Esophagus squamous epithelium (tissue), 5 donors: ENCODE results near the gene MYD88. TPM values are rescaled to one million over a fixed set of nuclear protein-coding genes. Genes with fewer than 3 reads are reported as not detected.

Source experiments
- DNase-seq: peaks from one replicate; lab custom pipeline; 2025; lab: John Stamatoyannopoulos, UW
- H3K27ac ChIP-seq, 4 donors: fragments of 200-600 bp; sonication (generic); one replicate each; pipeline ENCODE4 v1.5.1; 2016 to 2019; ENCODE audit warnings: mild to moderate bottlenecking in 1 of 4
- H3K27me3 ChIP-seq, 4 donors: fragments of 200-600 bp; sonication (generic); 1 replicate in 3 of 4; 2 replicates in 1 of 4; pipeline versions ENCODE4 v1.5.1 to v1.6.0; 2017 to 2021; ENCODE audit warnings: antibody characterized with exemption in 1 of 4
- H3K36me3 ChIP-seq, 3 donors: fragments of 200-600 bp; sonication (generic); one replicate each; pipeline ENCODE4 v1.5.1; 2016 to 2019
- H3K4me1 ChIP-seq, 3 donors: fragments of 200-600 bp; sonication (generic); one replicate each; pipeline ENCODE4 v1.5.1; 2017 to 2019
- H3K4me3 ChIP-seq, 4 donors: fragments of 200-600 bp; sonication (generic); 1 replicate in 3 of 4; 2 replicates in 1 of 4; pipeline ENCODE4 v1.5.1; 2016 to 2019; ENCODE audit warnings: mild to moderate bottlenecking in 2 of 4, moderate library complexity in 1 of 4
- H3K9me3 ChIP-seq, 3 donors: fragments of 200-600 bp; sonication (generic); one replicate each; pipeline ENCODE4 v1.5.1; 2016 to 2019
- CTCF ChIP-seq, 6 experiments: fragments of 450-650 bp in 4 of 6; fragments of 200-600 bp in 2 of 6; sonication (generic) in 2 of 6; IDR thresholded peaks; one replicate each; pipeline ENCODE4 v1.5.1; 2016 to 2019; ENCODE audit warnings: antibody characterized with exemption in 6 of 6, mild to moderate bottlenecking in 4 of 6, moderate library complexity in 4 of 6
- POLR2A ChIP-seq, 4 donors: fragments of 450-650 bp; IDR thresholded peaks; one replicate each; pipeline ENCODE4 v1.6.1; 2017; ENCODE audit warnings: antibody characterized with exemption in 4 of 4, mild to moderate bottlenecking in 4 of 4, moderate library complexity in 3 of 4
- WGBS, 2 donors: methylation state at CpG; one replicate each; pipeline ENCODE4 v1.1.5; 2018; 5-methylcytosine and 5-hydroxymethylcytosine counted together
- intact Hi-C: fragments of 100-400 bp; cut with DNase I; formaldehyde crosslinking; loops from one replicate; pipeline ENCODE4 v1.15.0; 2022
- total RNA-seq, 4 donors: library from RNA; depleted of rRNA; stranded (reverse); fragments of >200 nt; gene quantifications; one replicate each; pipeline ENCODE4 v1.1.0, GENCODE V29; 2016
- donor health status: DM: yes; HTN: yes; CAD: no.

Gene MYD88
- total RNA-seq, 4 donors from 2014 or later, result 42.5 to 77.1 (median 60.2) TPM

DNA sequence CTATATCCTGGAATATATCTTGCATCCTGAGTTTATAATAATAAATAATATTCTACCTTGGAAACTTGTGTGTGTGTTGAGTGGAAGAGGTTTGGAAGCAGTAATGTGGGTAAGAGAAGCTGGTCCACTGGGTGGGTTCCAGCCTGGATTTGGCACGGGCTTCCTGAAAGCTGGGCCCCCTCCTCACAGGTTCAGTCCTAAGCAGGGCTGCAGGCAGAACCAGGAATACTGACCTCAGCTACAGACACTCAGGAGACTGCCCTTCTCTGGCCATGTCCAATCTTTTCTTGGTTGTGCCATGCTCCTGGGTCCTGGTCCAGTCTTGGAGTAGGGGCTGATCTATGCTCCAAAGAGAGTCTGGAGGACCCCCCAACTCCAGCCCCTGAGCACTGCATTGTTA, 4.5 kb downstream of the MYD88 start:
- Histone ChIP-seq H3K36me3 (peaks cover 0 to 28% (median 0%) of the 10 kb centered on the region in 3 donors), H3K4me3 (no peak overlapping the region), H3K4me1 (peaks cover 13 to 39% (median 15%) of the 10 kb centered on the region in 3 donors), H3K27ac (no peak overlapping the region), H3K27me3 (no peaks in the 10 kb centered on the region), H3K9me3 (peaks cover 0 to 3% (median 0%) of the 10 kb centered on the region in 3 donors)
- TF ChIP-seq POLR2A (IDR thresholded peaks at IDR 0.05) (no peak), CTCF (IDR thresholded peaks at IDR 0.05) (no peak)
- WGBS, 2 donors, result 73 to 82% methylated on average over 1 of the region's 1 CpG
- intact Hi-C loops, result no loop called here
- DNase-seq, result no peak

- WGBS, 2 donors, result 51 to 90% methylated on average over 2 to 3 of the region's 3 CpGs
- H3K36me3 ChIP-seq, result peaks cover 0 to 28% (median 0%) of the 10 kb centered on the region in 3 donors
- no peak for DNase-seq
Observed at GRCh38 chr3:38143511-38143910, 5.0 kb downstream of the MYD88 start.

DNA sequence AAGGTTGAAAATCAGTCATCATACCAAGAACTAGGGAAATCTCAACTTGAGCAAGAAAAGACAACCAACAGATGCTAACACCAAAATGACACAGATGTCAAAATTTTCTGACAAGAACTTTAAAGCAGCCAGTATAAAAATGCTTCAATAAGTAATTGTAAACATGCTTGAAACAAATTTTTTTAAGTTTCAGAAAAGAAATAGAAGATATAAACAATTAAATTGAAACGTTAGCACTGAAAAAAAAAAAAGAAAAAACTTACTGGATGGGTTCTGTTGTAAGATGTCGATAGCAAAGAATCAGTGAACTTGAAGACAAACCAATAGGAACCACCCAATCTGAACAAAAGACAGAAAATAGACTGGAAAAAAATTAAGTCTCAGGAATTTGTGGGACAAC, 8.0 kb downstream of the MYD88 start:
- Histone ChIP-seq H3K27ac (no peak overlapping the region), H3K4me1 (peaks cover 0 to 27% (median 0%) of the 10 kb centered on the region in 3 donors), H3K9me3 (peaks cover 0 to 3% (median 0%) of the 10 kb centered on the region in 3 donors), H3K27me3 (no peaks in the 10 kb centered on the region), H3K36me3 (peaks cover 0 to 13% (median 0%) of the 10 kb centered on the region in 3 donors), H3K4me3 (no peak overlapping the region)
- intact Hi-C loops, result no loop called here
- DNase-seq, result no peak
- TF ChIP-seq POLR2A (IDR thresholded peaks at IDR 0.05) (no peak), CTCF (IDR thresholded peaks at IDR 0.05) (no peak)
- 81 to 90% methylated on average over 2 of the region's 2 CpGs for WGBS, 2 donors

More at GRCh38 chr3:38143511-38143910, 5.0 kb downstream of the MYD88 start:
- Histone ChIP-seq H3K4me3 (no peak overlapping the region), H3K4me1 (peaks cover 10 to 39% (median 13%) of the 10 kb centered on the region in 3 donors), H3K27ac (no peak overlapping the region), H3K9me3 (peaks cover 0 to 3% (median 0%) of the 10 kb centered on the region in 3 donors), H3K27me3 (no peaks in the 10 kb centered on the region)
- intact Hi-C loops, result no loop called here
- no peak for TF ChIP-seq POLR2A (IDR thresholded peaks at IDR 0.05)
- no peak for TF ChIP-seq CTCF (IDR thresholded peaks at IDR 0.05)

GRCh38 chr3:38147421-38147820, 9.0 kb downstream of the MYD88 start:
- no peak for DNase-seq
- peaks cover 0 to 30% (median 0%) of the 10 kb centered on the region in 3 donors for H3K4me1 ChIP-seq
- no peaks in the 10 kb centered on the region for H3K27me3 ChIP-seq
- H3K27ac ChIP-seq, result peak overlapping the region in 3 of 4 donors; percentile 56 to 62 (median 57)
- TF ChIP-seq POLR2A (IDR thresholded peaks at IDR 0.05) (no peak), CTCF (IDR thresholded peaks at IDR 0.05) (no peak)
- intact Hi-C loops, result no loop called here
- peaks cover 0 to 4% (median 0%) of the 10 kb centered on the region in 3 donors for H3K36me3 ChIP-seq
- peaks cover 0 to 3% (median 0%) of the 10 kb centered on the region in 3 donors for H3K9me3 ChIP-seq
- 79 to 93% methylated on average over 3 of the region's 3 CpGs for WGBS, 2 donors
- no peak overlapping the region for H3K4me3 ChIP-seq

- intact Hi-C loops, result no loop called here
- TF ChIP-seq POLR2A (IDR thresholded peaks at IDR 0.05) (no peak), CTCF (IDR thresholded peaks at IDR 0.05) (no peak)
- H3K4me1 ChIP-seq, result peaks cover 0 to 40% (median 0%) of the 10 kb centered on the region in 3 donors
- 57 to 71% methylated on average over 5 of the region's 5 CpGs for WGBS, 2 donors
- H3K27me3 ChIP-seq, result no peaks in the 10 kb centered on the region
- H3K9me3 ChIP-seq, result peaks cover 0 to 3% (median 0%) of the 10 kb centered on the region in 3 donors
- H3K36me3 ChIP-seq, result no peaks in the 10 kb centered on the region
- peak overlapping the region in 2 of 4 donors; percentile 57 to 62 for H3K27ac ChIP-seq
- DNase-seq, result no peak
- no peak overlapping the region for H3K4me3 ChIP-seq
Observed at GRCh38 chr3:38148311-38148882, 9.9 kb downstream of the MYD88 start.
